ENCODE data around the gene GLT1D1.

Gene GLT1D1

DNA sequence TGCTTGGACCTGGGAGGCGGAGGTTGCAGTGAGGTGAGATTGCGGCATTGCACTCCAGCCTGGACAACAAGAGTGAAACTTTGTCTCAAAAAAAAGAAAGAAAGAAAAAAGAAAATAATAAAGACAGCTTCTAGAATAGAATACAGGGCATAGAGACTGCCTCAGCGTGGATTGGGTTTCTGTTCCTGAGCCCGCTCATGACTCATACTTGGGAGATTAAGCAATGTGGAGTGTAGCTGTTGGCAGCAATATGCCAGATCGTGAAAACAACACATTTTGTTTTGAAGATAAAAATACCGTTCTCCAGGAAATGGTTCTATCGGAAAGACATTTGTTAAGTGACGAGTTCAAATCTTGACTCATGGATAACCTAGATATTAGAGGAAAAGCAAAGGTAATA lies 67.2 kb downstream of the GLT1D1 start:
- no peak overlapping the region for H3K4me3 ChIP-seq (ENCODE audit: low read depth, low read length)
- TF ChIP-seq, protein P1, sequence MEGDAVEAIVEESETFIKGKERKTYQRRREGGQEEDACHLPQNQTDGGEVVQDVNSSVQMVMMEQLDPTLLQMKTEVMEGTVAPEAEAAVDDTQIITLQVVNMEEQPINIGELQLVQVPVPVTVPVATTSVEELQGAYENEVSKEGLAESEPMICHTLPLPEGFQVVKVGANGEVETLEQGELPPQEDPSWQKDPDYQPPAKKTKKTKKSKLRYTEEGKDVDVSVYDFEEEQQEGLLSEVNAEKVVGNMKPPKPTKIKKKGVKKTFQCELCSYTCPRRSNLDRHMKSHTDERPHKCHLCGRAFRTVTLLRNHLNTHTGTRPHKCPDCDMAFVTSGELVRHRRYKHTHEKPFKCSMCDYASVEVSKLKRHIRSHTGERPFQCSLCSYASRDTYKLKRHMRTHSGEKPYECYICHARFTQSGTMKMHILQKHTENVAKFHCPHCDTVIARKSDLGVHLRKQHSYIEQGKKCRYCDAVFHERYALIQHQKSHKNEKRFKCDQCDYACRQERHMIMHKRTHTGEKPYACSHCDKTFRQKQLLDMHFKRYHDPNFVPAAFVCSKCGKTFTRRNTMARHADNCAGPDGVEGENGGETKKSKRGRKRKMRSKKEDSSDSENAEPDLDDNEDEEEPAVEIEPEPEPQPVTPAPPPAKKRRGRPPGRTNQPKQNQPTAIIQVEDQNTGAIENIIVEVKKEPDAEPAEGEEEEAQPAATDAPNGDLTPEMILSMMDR (IDR thresholded peaks at IDR 0.05; ENCODE audit: borderline replicate concordance, insufficient read depth, low read depth, low read length): no peak

- no peak overlapping the region for H3K4me3 ChIP-seq (ENCODE audit: low read depth, low read length)
- TF ChIP-seq, protein P1 (IDR thresholded peaks at IDR 0.05; ENCODE audit: borderline replicate concordance, insufficient read depth, low read depth, low read length): no peak
These were observed 75.1 kb downstream of the GLT1D1 start for GRCh38 chr12:128928361-128928760.

- TF ChIP-seq, protein P1 (IDR thresholded peaks at IDR 0.05; ENCODE audit: borderline replicate concordance, insufficient read depth, low read depth, low read length): no peak
- H3K4me3 ChIP-seq (ENCODE audit: low read depth, low read length): no peak overlapping the region
These were observed 75.8 kb downstream of the GLT1D1 start for GRCh38 chr12:128929057-128929456.

- no peak overlapping the region for H3K4me3 ChIP-seq (ENCODE audit: low read depth, low read length)
- TF ChIP-seq, protein P1 (IDR thresholded peaks at IDR 0.05; ENCODE audit: borderline replicate concordance, insufficient read depth, low read depth, low read length): no peak
These were observed 77.3 kb downstream of the GLT1D1 start for GRCh38 chr12:128930606-128931005.

- H3K4me3 ChIP-seq (ENCODE audit: low read depth, low read length): no peak overlapping the region
- TF ChIP-seq, protein P1 (IDR thresholded peaks at IDR 0.05; ENCODE audit: borderline replicate concordance, insufficient read depth, low read depth, low read length): no peak
These were observed 79.2 kb downstream of the GLT1D1 start for GRCh38 chr12:128932521-128932920.

- no peak overlapping the region for H3K4me3 ChIP-seq (ENCODE audit: low read depth, low read length)
- TF ChIP-seq, protein P1 (IDR thresholded peaks at IDR 0.05; ENCODE audit: borderline replicate concordance, insufficient read depth, low read depth, low read length): no peak
These were observed 79.8 kb downstream of the GLT1D1 start for GRCh38 chr12:128933039-128933438.

DNA sequence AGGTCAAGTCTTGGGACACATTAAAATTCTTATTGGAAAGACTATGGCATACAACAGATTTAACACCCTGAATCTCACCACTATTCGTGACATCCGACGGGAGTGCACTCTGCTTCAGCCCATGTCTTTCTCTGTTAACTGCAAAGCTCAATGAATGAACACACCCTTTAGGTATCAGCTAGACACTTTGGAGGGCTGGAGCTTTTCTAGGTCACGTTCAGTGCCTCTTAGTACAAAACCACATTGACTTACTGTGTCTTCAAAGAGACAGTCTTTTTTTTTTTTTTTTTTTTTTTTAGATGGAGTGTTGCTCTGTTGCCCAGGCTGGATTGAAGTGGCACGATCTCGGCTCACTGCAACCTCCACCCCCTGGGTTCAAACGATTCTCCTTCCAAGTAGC lies 80.6 kb downstream of the GLT1D1 start:
- TF ChIP-seq, protein P1 (IDR thresholded peaks at IDR 0.05; ENCODE audit: borderline replicate concordance, insufficient read depth, low read depth, low read length): no peak
- no peak overlapping the region for H3K4me3 ChIP-seq (ENCODE audit: low read depth, low read length)
